Chondrocyte (in vitro differentiated cells): ENCODE results near the gene LYVE1. TPM values are rescaled to one million over a fixed set of nuclear protein-coding genes. Genes with fewer than 3 reads are reported as not detected.

Experiments
- DNase-seq: peaks from one replicate; pipeline ENCODE4 v3.0.0; 2021; ENCODE audit warnings: mixed read lengths, low spot score
- H3K27ac Mint-ChIP-seq: one replicate; pipeline ENCODE4 v1.8.0; 2021; ENCODE audit warnings: mild to moderate bottlenecking, moderate library complexity, mixed read lengths; ENCODE audit not compliant: unreplicated experiment
- H3K27me3 Mint-ChIP-seq: 2 replicates; pipeline ENCODE4 v1.8.0; 2021; ENCODE audit warnings: low read depth, mixed read lengths
- H3K36me3 Mint-ChIP-seq: 2 replicates; pipeline ENCODE4 v1.8.0; 2021; ENCODE audit warnings: low read depth, mixed read lengths
- H3K4me1 Mint-ChIP-seq: 2 replicates; pipeline ENCODE4 v1.8.0; 2021; ENCODE audit warnings: low read depth, mild to moderate bottlenecking, mixed read lengths
- H3K4me3 Mint-ChIP-seq: one replicate; pipeline ENCODE4 v1.8.0; 2021; ENCODE audit warnings: mild to moderate bottlenecking, moderate library complexity, mixed read lengths; ENCODE audit not compliant: unreplicated experiment
- H3K9me3 Mint-ChIP-seq: 2 replicates; pipeline ENCODE4 v1.8.0; 2021; ENCODE audit warnings: low read depth, mixed read lengths
- CTCF ChIP-seq: fragments of 200-600 bp; sonication (generic); IDR thresholded peaks from 2 replicates; pipeline ENCODE4 v1.5.0; 2021; ENCODE audit warnings: antibody characterized with exemption, mild to moderate bottlenecking, moderate library complexity
- total RNA-seq: library from RNA; stranded (reverse); gene quantifications from 3 replicates; pipeline ENCODE4 v1.2.1, GENCODE V29; 2021

Gene LYVE1
- total RNA-seq, 1 donor from 2014 or later, result 3.5 TPM

DNA sequence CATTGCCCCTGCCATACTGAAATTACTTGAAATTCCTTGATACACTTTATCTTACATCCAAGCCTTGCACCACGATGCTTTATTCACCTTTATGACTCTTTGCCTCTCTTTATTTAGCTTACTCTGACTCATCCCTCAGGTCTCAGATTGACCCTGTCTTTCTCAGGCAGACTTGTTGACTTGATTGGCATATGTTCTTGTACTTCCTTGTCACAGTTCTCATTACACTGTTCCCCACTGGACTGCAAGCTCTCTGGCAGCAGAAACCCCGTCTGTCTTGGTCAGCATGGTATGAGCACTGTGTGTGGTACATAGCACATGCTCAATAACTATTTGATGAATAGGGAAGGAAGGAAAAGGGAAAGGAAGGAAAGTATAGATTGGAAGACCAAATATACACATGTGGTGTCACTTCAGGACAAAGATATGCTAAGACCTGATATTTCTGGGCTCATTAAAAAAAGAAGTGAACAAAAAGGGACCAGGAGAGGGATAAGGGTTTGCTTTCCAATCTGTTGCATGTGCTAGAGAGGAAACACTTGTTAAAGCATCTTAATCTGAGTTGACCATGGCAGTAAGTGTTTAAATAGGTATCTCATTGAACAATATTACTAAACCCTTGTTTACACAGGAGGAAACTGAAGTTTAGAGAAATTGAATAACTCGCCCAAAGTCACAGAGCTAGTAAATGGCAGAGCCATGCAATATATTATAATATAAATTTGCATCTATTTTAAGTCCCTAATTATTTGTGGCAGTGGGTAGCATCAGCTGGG is 7.2 kb downstream of the LYVE1 start:
- peaks cover 5% of the 10 kb centered on the region for H3K4me1 Mint-ChIP-seq
- no peaks in the 10 kb centered on the region for H3K36me3 Mint-ChIP-seq
- no peaks in the 10 kb centered on the region for H3K27me3 Mint-ChIP-seq
- no peaks in the 10 kb centered on the region for H3K9me3 Mint-ChIP-seq
- no peak overlapping the region for H3K4me3 Mint-ChIP-seq
- DNase-seq, result no peak
- no peak for TF ChIP-seq CTCF
- no peak overlapping the region for H3K27ac Mint-ChIP-seq

DNA sequence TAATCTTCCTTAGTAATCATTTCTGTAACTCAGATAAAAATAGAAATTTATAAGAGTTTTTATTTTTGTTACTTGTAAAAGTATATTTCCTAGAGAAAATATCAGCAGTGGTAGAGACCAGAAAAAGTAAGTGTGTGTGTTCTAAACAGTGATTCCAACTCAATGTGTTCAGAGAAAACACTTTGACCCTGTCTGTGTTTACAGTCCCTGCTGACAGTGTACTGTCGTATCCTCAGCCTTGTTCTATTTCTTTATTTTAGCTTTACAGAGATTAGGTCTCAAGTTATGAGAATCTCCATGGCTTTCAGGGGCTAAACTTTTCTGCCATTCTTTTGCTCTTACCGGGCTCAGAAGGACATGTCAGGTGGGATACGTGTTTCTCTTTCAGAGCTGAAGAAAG is 10.2 kb downstream of the LYVE1 start:
- DNase-seq, result no peak
- Mint-ChIP-seq H3K27ac (no peak overlapping the region), H3K36me3 (no peaks in the 10 kb centered on the region), H3K4me1 (no peaks in the 10 kb centered on the region), H3K9me3 (no peaks in the 10 kb centered on the region), H3K27me3 (no peaks in the 10 kb centered on the region), H3K4me3 (no peak overlapping the region)
- no peak for TF ChIP-seq CTCF

GRCh38 chr11:10556590-10556989 is 11.9 kb downstream of the LYVE1 start:
- no peak for DNase-seq
- H3K4me3 Mint-ChIP-seq, result no peak overlapping the region
- H3K27ac Mint-ChIP-seq, result no peak overlapping the region
- H3K27me3 Mint-ChIP-seq, result no peaks in the 10 kb centered on the region
- H3K36me3 Mint-ChIP-seq, result no peaks in the 10 kb centered on the region
- no peak for TF ChIP-seq CTCF
- H3K9me3 Mint-ChIP-seq, result peaks cover 6% of the 10 kb centered on the region
- H3K4me1 Mint-ChIP-seq, result no peaks in the 10 kb centered on the region

GRCh38 chr11:10551845-10552352 is 16.6 kb downstream of the LYVE1 start:
- Mint-ChIP-seq H3K36me3 (no peaks in the 10 kb centered on the region), H3K9me3 (peaks cover 11% of the 10 kb centered on the region), H3K27me3 (no peaks in the 10 kb centered on the region), H3K4me3 (no peak overlapping the region), H3K27ac (no peak overlapping the region), H3K4me1 (peaks cover 3% of the 10 kb centered on the region)
- no peak for DNase-seq
- TF ChIP-seq CTCF, result no peak

- DNase-seq, result no peak
- H3K27me3 Mint-ChIP-seq, result no peaks in the 10 kb centered on the region
- no peaks in the 10 kb centered on the region for H3K36me3 Mint-ChIP-seq
- peaks cover 3% of the 10 kb centered on the region for H3K4me1 Mint-ChIP-seq
- H3K27ac Mint-ChIP-seq, result no peak overlapping the region
- no peak overlapping the region for H3K4me3 Mint-ChIP-seq
- H3K9me3 Mint-ChIP-seq, result peaks cover 11% of the 10 kb centered on the region
- no peak for TF ChIP-seq CTCF
These were observed 17.2 kb downstream of the LYVE1 start for GRCh38 chr11:10551290-10551592.
